8988T (cell line): ENCODE data around the gene SH3YL1.

Experiments used
- DNase-seq: peaks from one replicate; pipeline ENCODE4 v3.0.0; 2011

Gene SH3YL1, protein sequence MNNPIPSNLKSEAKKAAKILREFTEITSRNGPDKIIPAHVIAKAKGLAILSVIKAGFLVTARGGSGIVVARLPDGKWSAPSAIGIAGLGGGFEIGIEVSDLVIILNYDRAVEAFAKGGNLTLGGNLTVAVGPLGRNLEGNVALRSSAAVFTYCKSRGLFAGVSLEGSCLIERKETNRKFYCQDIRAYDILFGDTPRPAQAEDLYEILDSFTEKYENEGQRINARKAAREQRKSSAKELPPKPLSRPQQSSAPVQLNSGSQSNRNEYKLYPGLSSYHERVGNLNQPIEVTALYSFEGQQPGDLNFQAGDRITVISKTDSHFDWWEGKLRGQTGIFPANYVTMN

DNA sequence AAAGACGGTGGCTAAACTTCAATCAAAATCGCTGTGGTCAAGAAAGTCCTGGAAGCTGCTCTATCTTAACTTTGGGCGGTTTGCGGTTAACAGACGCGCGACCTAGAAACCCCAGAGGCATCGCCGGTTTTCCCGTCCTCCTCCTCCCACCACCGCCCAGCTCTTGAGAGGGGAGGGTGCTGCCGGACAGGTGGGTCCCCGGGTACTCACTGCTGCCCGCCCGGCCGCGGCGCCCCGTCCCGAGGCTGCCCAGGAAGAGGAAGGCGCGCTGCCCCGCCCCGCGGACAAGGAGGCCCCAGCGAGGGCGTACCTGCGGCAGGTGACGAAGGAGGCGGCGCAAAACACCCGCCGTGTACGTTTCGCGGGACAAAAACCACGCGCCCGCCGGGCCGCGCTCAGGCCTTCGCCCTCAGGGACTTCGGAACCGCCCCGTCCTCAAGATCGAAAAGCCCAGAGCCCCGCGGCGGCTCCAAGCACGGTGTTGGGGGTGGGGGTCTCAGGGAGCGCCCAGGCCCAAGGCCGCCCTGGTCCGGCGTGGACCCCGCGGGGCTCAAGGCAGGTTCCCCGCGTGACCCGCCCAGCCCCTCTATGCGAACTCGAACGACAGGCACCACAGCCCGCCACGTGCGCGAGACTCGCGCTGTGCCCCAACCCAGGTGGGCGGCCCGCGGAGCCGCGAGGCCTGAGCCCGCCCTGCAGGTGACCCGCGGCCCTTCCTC, at the start of gene SH3YL1:
Gene SH3YL1 (minus strand): TSS at position 259 of the 719 bp plus-strand sequence. CDS start 48 bp downstream, at position 211.
- DNase-seq, result peak; percentile 26

DNA sequence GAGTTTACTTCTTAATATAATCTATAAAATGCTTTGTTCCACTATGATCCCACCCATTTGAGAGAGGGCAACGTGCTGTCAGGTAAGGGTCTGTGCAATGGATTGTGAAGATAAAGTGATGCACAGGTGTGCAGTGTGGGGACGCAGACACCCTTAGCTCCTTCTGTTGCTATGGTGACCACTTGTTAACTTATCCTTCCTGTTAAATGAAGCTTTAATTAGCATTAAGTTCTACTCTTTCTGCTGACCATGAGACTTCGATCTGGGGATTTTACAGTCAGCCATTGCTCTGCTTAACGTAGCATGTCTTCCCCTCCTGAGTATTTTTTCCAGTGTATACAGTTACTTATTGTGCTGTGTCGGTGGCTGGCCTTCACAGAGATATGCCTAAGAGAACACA, 47.2 kb upstream of the SH3YL1 start:
- no peak for DNase-seq

DNA sequence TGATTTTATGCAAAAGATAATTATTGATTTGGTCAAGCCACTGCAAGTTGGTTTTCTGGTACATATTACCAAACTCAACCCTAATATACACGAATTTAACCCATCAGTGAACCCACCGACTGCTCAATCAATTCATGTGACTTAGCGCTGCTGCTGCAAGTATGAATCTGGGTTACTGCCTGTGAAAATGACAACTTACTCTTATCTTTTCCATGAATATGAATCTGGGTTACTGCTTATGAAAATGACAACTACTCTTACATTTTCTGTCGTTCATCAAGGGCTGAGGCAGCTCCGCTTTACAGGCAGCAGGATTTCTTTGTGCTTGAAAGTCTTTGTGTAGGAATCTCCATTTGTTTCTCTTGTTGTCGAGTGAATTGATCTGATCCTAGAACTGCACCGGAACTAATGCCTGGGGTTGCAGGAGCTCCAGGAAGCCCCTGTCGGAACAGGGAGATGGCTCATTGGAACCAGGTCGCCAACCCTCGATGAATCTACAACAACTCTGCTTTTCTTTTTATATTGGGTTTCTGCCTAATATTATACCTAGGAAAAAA, 46.2 kb upstream of the SH3YL1 start:
- DNase-seq, result no peak

DNA sequence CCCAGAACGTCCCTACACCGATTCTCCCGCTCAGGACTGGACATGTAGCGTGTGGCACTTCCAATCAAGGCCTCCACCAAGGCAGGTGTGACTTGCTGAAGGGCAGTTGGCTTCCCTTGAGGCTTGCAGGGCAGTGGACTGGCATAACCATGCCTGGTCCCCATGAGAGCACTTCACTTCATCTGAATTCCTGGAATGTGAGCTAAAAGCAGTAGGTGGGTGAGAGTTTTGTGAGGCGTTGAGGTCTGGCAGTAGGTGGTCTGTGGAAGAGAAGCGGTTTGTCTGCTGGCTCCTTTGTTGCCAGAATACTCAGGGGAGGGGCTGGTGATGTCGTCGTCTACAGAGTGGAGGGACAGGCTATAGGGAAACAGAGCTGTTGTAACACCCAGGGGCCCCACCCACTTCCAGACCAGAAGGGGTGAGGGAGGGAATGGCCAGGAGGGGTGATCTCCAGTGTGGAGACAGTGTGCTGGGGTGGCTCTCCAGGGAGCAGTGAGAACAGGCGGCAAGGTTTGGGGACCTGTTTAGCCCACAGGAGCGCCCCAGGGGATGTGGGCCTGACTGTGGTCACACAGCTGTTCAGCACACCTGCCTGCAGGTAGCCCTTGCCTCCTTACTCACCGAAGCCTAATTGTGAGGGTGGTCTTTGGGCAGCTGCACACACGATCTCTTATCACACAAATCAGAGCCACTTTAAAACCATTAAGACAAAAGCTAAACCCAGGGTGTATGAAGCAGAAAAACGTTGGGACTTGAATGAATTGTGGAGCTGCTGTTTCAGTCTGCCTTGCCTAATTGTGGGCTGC, 45.5 kb upstream of the SH3YL1 start:
- DNase-seq, result no peak

GRCh38 chr2:305366-305765, 41.5 kb upstream of the SH3YL1 start:
- no peak for DNase-seq

DNA sequence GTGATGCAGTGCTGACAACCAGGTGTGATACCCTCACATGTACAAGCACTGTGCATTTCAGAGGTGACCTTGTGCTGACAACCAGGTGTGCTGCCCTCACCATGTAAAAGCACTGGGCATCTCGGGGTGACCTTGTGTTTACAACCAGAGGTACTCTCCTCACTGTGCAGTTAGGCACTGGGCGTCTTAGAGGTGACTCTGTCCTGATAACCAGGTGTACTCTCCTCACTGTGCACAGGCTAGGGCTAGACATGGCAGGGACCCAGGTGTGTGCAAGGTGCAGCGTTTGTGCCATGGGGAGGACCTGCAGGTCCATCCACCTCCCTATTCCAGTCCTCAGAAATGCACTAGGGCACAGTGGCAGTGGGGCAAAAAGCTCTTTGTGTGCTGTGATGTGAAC, 32.5 kb upstream of the SH3YL1 start:
- DNase-seq, result no peak

- no peak for DNase-seq
Measured at GRCh38 chr2:295090-295489, 31.3 kb upstream of the SH3YL1 start.

- peak; percentile 72 for DNase-seq
Measured at GRCh38 chr2:290090-290722, 26.4 kb upstream of the SH3YL1 start.

DNA sequence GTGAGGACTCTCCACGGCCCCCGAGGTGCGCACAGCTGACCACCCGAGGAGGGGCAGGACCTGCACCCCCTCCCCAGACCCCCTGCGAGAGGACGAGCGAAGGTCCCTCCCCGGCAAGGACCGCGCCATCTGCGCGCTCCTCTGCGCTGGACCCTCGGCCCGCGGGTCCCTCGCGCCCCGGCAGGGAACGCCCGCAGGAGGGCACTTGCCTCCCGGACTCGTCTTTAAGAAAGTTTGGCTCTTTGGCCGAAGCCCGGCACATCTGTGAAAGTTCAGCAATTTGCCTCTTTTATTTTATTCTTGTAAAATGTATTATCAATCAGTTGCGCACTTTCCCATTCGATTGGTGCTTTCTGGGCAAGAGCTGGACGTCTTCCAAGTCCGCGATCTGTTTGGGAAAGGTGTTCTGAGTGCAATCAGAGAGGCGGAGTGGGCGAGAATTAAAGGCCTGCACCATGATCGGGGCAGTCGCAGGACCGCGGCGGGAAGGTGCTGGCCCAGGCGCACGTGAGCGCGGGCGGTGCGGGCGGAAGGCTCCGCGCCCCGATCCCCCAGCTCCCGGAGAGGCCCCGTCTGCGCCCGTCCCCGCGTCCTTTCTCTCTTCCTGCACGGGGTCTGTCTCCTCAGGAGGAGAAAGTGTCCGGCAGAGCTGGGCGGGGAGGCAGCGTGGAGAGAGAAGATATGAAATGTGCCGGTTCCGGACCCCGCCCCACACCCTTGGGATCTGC, 25.7 kb upstream of the SH3YL1 start:
- DNase-seq, result peak; percentile 44

DNA sequence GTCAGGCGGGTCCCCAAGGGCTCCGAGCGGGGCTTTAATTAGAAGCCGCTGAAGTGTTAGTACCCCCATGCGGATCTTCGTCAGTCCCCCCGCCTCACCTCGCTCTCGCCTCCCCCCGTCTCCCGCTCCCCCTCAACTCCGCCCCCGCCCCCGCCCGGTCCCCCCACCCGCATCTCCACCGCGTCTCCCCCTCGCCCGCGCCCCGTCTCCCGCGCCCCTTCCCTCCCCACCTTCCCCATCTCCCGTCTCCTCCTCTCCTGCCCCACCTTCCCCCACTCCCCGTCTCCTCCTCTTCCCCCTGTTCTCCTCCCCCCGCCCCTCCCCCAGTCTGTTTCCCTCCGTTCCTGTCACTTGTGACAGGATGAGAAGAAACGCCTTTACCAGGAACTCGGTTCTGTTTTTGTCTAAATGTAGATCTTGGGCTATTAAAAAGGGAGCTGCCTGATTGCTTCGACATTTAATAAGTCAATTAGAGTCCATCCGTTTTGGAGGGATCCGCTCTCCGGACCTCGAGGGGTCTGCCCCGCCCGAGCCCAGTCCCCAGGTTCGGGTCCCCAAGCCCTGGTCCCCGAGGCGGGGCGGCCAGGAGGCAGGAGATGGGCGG, 25.0 kb upstream of the SH3YL1 start:
- no peak for DNase-seq

GRCh38 chr2:287911-288757, 24.3 kb upstream of the SH3YL1 start, which contains the start of gene ALKAL2:
TSS of gene ALKAL2 (minus strand) at chr2:288091. CDS start at chr2:287835, 256 bp downstream.
- DNase-seq, result no peak

DNA sequence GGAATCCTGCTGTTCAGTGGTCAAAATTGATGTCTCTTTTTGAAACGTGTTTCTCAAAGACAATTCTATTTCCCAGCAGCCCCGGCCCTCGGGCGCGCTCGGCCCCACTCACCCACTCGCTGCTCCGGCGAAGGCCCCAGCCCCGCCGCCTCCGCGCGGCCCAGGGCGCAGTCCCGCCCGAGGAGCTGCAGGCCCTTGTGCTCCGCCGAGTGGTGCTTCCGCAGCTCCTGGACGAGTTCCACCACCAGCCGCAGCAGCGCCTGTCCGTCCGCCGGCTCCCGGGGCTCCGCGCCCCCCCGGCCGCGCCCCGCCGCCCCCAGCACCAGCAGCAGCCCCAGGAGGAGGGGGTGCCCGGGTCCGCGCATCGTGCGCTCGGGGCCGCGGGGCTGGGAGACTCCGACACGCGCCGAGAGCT, 23.6 kb upstream of the SH3YL1 start:
- DNase-seq, result no peak

GRCh38 chr2:286774-287392, 23.1 kb upstream of the SH3YL1 start:
- no peak for DNase-seq

DNA sequence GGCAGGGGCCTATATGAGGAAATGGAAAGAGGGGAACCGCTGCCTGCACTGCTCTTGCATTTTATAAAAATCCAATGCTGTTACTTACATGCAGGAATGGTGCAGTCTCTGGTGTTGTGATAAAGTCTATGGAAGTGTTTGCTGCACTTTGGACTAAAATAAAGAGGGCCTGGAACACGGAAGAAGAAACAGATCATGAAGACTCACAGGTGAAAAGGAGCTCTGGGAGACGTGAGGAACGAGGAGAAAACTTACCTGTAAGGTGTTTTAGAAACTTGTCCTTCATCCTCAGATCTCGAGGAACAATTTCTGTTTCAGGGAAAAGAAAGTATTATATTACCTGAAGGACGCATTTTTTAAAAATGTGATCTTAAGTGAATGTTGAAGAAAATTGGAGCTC, 22.2 kb upstream of the SH3YL1 start:
- DNase-seq, result no peak

GRCh38 chr2:285531-285930, 21.7 kb upstream of the SH3YL1 start:
- no peak for DNase-seq

GRCh38 chr2:284896-285492, 21.2 kb upstream of the SH3YL1 start:
- DNase-seq, result no peak

DNA sequence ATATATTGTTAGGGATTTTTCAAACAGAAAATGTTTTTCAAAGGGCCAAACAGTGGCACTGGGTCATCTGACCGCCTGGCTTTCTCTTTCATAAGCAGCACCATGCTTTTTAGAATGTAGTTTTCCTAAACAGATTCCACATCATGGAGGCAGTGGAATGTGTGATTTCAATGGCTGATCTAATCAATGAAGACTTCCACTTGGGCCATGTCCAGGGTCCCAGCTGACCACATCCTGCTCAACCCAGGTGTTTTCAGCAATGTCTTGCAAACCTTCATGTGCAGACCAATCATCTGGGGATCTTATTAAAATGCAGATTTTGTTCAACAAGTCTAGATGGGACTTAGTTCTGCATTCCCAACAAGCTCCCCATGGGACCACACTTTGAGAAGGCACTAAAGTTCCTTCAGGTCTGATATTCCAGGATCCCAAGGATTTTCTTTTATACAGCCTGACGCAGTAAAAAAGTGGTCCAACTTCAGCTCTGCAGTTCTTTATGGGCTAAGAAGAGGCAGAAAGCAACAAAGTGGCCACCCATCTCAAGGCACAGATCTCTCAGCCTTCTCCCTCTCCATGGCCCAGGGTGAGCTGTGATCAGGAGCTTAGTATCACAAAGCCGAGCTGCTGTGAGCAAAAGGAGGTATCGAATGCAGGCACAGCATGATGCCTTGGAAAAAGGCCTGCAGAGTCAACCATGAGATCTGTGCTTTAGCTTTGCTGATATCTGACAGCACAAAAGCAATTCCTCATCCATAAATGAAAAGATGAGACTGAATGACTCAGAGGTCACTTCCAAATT, 20.4 kb upstream of the SH3YL1 start:
- no peak for DNase-seq

DNA sequence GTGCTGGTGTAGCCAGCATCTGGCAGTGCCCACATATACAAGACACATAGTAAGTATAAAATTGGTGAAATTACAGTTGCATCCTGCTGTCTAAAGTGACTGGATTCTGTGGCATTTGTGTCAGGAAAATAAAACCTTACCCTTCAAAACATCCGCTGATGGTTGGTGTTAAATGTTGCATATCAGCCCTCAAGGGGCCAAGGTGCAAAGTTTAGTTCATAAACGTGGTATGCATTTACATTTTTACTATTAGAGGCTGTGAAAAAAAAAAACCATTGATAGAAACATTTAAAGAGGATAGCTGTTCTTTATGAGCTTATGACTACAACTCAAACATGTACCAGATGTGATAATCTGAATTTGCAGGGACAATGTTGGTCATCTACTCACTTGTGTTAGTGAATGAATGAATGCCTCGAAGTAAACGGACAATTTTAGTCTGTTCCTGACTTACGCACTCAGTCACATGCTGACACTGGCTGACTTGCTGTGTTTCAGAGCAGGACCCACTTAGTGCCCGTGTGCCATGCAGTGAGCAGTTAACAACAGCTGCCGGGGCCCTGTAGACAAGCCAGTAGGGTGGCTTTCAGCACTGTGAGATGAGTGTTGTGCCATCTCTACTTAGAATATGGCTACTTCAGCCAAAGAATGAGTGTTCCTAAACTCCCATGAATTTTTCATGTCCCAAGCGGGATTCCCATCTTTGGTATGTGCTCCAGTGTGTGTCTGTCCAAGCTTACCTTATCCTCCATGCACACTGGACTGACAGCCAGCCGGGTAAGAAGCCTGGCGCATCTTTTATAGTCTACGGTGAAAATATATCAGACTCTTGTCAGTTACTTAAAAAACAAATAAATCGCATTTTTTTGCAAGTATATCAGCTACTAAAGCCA, 18.8 kb upstream of the SH3YL1 start:
- DNase-seq, result no peak
